HEK293T (cell line): Measurements from ENCODE around the gene KIF26B.

Experiments
- CTCF ChIA-PET: fragments of 350-600 bp; formaldehyde crosslinking; extraction: SDS; loops from one replicate; lab custom pipeline; 2021; ENCODE audit warnings: antibody characterized with exemption, inconsistent platforms; lab: Yijun Ruan, JAX
- POLR2A ChIA-PET: fragments of 350-600 bp; formaldehyde crosslinking; extraction: SDS; loops from one replicate; lab custom pipeline; 2020; ENCODE audit warnings: antibody characterized with exemption, inconsistent platforms; lab: Yijun Ruan, JAX
- DNase-seq: peaks from one replicate; pipeline ENCODE4 v3.0.0; 2012; ENCODE audit warnings: mixed read lengths; ENCODE audit errors: extremely low spot score
- ARNT ChIP-seq: fragments of 450-650 bp; IDR thresholded peaks from 2 replicates; pipeline ENCODE4 v1.6.1; 2017; ENCODE audit warnings: mild to moderate bottlenecking
- BHLHE40 ChIP-seq: fragments of 450-650 bp; IDR thresholded peaks from 2 replicates; pipeline ENCODE4 v1.6.1; 2016; ENCODE audit warnings: mild to moderate bottlenecking, moderate library complexity, borderline replicate concordance
- CTBP1 ChIP-seq: fragments of 450-650 bp; IDR thresholded peaks from 2 replicates; pipeline ENCODE4 v1.6.1; 2016; ENCODE audit warnings: borderline replicate concordance
- ELF4 ChIP-seq: fragments of 450-650 bp; IDR thresholded peaks from 2 replicates; pipeline ENCODE4 v1.6.1; 2017; ENCODE audit warnings: antibody characterized with exemption
- FOXA1 ChIP-seq: fragments of 450-650 bp; IDR thresholded peaks from 2 replicates; pipeline ENCODE4 v1.6.1; 2016; ENCODE audit warnings: mild to moderate bottlenecking
- FOXK2 ChIP-seq: fragments of 450-650 bp; IDR thresholded peaks from 2 replicates; pipeline ENCODE4 v1.6.1; 2016; ENCODE audit warnings: mild to moderate bottlenecking
- FOXM1 ChIP-seq: fragments of 450-650 bp; IDR thresholded peaks from 2 replicates; pipeline ENCODE4 v1.6.1; 2017; ENCODE audit warnings: mild to moderate bottlenecking, borderline replicate concordance
- HDGF ChIP-seq: fragments of 450-650 bp; IDR thresholded peaks from 2 replicates; pipeline ENCODE4 v1.6.1; 2017; ENCODE audit warnings: antibody characterized with exemption, borderline replicate concordance
- L3MBTL2 ChIP-seq: fragments of 450-650 bp; conservative IDR thresholded peaks from 2 replicates; pipeline ENCODE4 v1.6.1; 2016; ENCODE audit warnings: mild to moderate bottlenecking
- LEF1 ChIP-seq: fragments of 450-650 bp; IDR thresholded peaks from 2 replicates; pipeline ENCODE4 v1.6.1; 2017; ENCODE audit warnings: mild to moderate bottlenecking, borderline replicate concordance
- NFRKB ChIP-seq: fragments of 450-650 bp; IDR thresholded peaks from 2 replicates; pipeline ENCODE4 v1.6.1; 2016; ENCODE audit warnings: mild to moderate bottlenecking, moderate library complexity
- PKNOX1 ChIP-seq: fragments of 450-650 bp; IDR thresholded peaks from 2 replicates; pipeline ENCODE4 v1.6.1; 2016
- SP1 ChIP-seq: fragments of 450-650 bp; IDR thresholded peaks from 2 replicates; pipeline ENCODE4 v1.6.1; 2017
- SUZ12 ChIP-seq: fragments of 450-650 bp; IDR thresholded peaks from 2 replicates; pipeline ENCODE4 v1.6.1; 2016; ENCODE audit warnings: mild to moderate bottlenecking
- TARDBP ChIP-seq: fragments of 450-650 bp; IDR thresholded peaks from 2 replicates; pipeline ENCODE4 v1.6.1; 2016
- ZNF384 ChIP-seq: fragments of 450-650 bp; IDR thresholded peaks from 2 replicates; pipeline ENCODE4 v1.6.1; 2016

Gene KIF26B

GRCh38 chr1:245201201-245201600 is 46.4 kb downstream of the KIF26B start:
- TF ChIP-seq ELF4, result no peak
- ChIA-PET CTCF (no interaction called here), POLR2A (no interaction called here)
- DNase-seq, result no peak

- CTCF ChIA-PET, result no interaction called here
- POLR2A ChIA-PET, result no interaction called here
- no peak for TF ChIP-seq HDGF
- TF ChIP-seq SUZ12, result no peak
- TF ChIP-seq ELF4, result no peak
- TF ChIP-seq FOXM1, result no peak
- no peak for TF ChIP-seq ZNF384
- TF ChIP-seq TARDBP, result no peak
- TF ChIP-seq FOXA1, result no peak
- no peak for TF ChIP-seq ARNT
- TF ChIP-seq NFRKB, result no peak
- no peak for TF ChIP-seq PKNOX1
- no peak for TF ChIP-seq BHLHE40
- TF ChIP-seq SP1, result no peak
- no peak for TF ChIP-seq L3MBTL2
- TF ChIP-seq FOXK2, result no peak
- no peak for TF ChIP-seq CTBP1
- DNase-seq, result no peak
Measured at GRCh38 chr1:245201827-245202226, 47.0 kb downstream of the KIF26B start.

GRCh38 chr1:245205396-245205795 is 50.6 kb downstream of the KIF26B start:
- ChIA-PET POLR2A (no interaction called here), CTCF (no interaction called here)

GRCh38 chr1:245205864-245206263 is 51.1 kb downstream of the KIF26B start:
- POLR2A ChIA-PET, result no interaction called here
- DNase-seq, result no peak
- no peak for TF ChIP-seq SUZ12
- no peak for TF ChIP-seq FOXK2
- no peak for TF ChIP-seq L3MBTL2
- TF ChIP-seq PKNOX1, result no peak
- TF ChIP-seq NFRKB, result no peak
- no peak for TF ChIP-seq ELF4
- no peak for TF ChIP-seq ARNT
- no peak for TF ChIP-seq FOXA1
- TF ChIP-seq HDGF, result no peak
- TF ChIP-seq ZNF384, result no peak
- no peak for TF ChIP-seq SP1
- no peak for TF ChIP-seq BHLHE40
- no peak for TF ChIP-seq TARDBP
- TF ChIP-seq LEF1, result no peak
- TF ChIP-seq FOXM1, result no peak
- CTCF ChIA-PET, result no interaction called here

More at GRCh38 chr1:245205396-245205795, 50.6 kb downstream of the KIF26B start:
- no peak for DNase-seq
- TF ChIP-seq NFRKB, result no peak

- no peak for TF ChIP-seq CTBP1
- no peak for TF ChIP-seq PKNOX1
- TF ChIP-seq FOXM1, result no peak
- no peak for TF ChIP-seq HDGF
- no peak for TF ChIP-seq ELF4
- TF ChIP-seq NFRKB, result no peak
- TF ChIP-seq FOXA1, result no peak
- TF ChIP-seq SP1, result no peak
- no peak for TF ChIP-seq FOXK2
- ChIA-PET POLR2A (no interaction called here), CTCF (no interaction called here)
- no peak for DNase-seq
Measured at GRCh38 chr1:245207056-245207638, 52.4 kb downstream of the KIF26B start.

GRCh38 chr1:245207801-245208200 is 53.0 kb downstream of the KIF26B start:
- TF ChIP-seq ZNF384 (no peak), TARDBP (no peak), BHLHE40 (no peak), ELF4 (no peak), HDGF (no peak), FOXK2 (no peak), SUZ12 (no peak), LEF1 (no peak)
- CTCF ChIA-PET, result no interaction called here
- no peak for DNase-seq
- POLR2A ChIA-PET, result no interaction called here

GRCh38 chr1:245209658-245210435 is 55.1 kb downstream of the KIF26B start:
- TF ChIP-seq FOXA1 (no peak), ELF4 (no peak), HDGF (no peak), SUZ12 (no peak)
- ChIA-PET POLR2A (no interaction called here), CTCF (no interaction called here)
- no peak for DNase-seq
